Activated naive CD8-positive, alpha-beta T cell treated with anti-CD3 and anti-CD28 coated beads for 36 hours (primary cell): ENCODE data around the gene ACSM6. TPM values are rescaled to one million over a fixed set of nuclear protein-coding genes. Genes with fewer than 3 reads are reported as not detected.

Source experiments
- DNase-seq: peaks from one replicate; pipeline ENCODE4 v3.0.0; 2021
- H3K27ac Mint-ChIP-seq: one replicate; pipeline ENCODE4 v1.8.0; 2022; ENCODE audit warnings: mild to moderate bottlenecking, moderate library complexity, mixed read lengths
- H3K27me3 Mint-ChIP-seq: one replicate; pipeline ENCODE4 v1.8.0; 2022; ENCODE audit warnings: mild to moderate bottlenecking, mixed read lengths
- H3K36me3 Mint-ChIP-seq: one replicate; pipeline ENCODE4 v1.8.0; 2021; ENCODE audit warnings: mild to moderate bottlenecking, mixed read lengths
- H3K4me1 Mint-ChIP-seq: one replicate; pipeline ENCODE4 v1.8.0; 2021; ENCODE audit warnings: mixed read lengths
- H3K4me3 Mint-ChIP-seq: one replicate; pipeline ENCODE4 v1.8.0; 2022; ENCODE audit warnings: mild to moderate bottlenecking, moderate library complexity, mixed read lengths
- H3K9me3 Mint-ChIP-seq: one replicate; pipeline ENCODE4 v1.8.0; 2022; ENCODE audit warnings: mixed read lengths
- total RNA-seq, 2 experiments: library from RNA; stranded (reverse); gene quantifications; one replicate each; pipeline ENCODE4 v1.2.3, GENCODE V29; 2021

Gene ACSM6, protein sequence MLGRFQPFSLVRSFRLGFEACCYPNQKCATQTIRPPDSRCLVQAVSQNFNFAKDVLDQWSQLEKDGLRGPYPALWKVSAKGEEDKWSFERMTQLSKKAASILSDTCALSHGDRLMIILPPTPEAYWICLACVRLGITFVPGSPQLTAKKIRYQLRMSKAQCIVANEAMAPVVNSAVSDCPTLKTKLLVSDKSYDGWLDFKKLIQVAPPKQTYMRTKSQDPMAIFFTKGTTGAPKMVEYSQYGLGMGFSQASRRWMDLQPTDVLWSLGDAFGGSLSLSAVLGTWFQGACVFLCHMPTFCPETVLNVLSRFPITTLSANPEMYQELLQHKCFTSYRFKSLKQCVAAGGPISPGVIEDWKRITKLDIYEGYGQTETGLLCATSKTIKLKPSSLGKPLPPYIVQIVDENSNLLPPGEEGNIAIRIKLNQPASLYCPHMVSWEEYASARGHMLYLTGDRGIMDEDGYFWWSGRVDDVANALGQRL
- not detected for total RNA-seq

DNA sequence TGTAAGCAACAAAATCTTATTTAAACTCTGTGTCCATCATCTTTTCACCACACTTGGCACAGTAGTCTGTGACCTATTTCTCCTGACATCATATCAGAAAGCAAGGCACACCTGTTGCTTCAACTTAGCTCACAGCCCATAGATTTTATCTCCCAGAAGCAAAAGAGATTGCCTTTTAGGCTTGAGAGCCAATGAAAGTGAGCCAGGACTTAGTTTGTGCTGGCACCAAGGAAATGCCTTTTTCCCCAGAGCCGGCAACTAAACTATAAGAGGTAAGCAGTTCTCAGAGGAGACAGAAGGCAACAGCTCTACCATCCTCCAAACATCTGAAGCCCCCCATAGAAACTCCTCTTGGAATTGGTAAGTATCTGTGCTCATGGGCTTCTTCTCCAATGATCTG, at the start of gene ACSM6:
Gene ACSM6 (plus strand): TSS at position 295 of the 400 bp plus-strand sequence. CDS start 248 bp downstream, outside the sequence.
- H3K9me3 Mint-ChIP-seq, result no peaks in the 10 kb centered on the region

DNA sequence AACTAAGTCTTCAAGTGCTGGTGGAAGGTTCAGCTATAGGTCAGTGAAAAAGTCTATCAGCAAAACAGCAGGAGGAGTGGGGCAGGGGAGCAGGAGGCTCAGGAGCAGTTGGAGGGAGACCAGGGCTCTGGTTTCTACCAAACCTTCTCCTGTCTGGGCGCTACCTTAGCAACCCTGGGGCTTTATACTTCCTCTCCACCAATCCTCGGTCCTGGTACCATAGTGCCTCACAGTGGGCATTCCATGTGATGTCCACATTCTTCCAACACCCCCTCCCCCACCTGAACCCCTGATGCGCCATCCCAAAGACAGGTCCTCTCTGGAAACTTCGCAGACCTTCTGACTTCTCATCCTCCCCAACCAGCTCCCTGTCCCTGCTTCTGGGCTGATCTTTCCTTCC, 25.3 kb upstream of the ACSM6 start:
- H3K4me3 Mint-ChIP-seq, result no peak overlapping the region
- peaks cover 5% of the 10 kb centered on the region for H3K36me3 Mint-ChIP-seq
- H3K27me3 Mint-ChIP-seq, result no peaks in the 10 kb centered on the region
- peaks cover 5% of the 10 kb centered on the region for H3K9me3 Mint-ChIP-seq
- DNase-seq, result no peak
- H3K27ac Mint-ChIP-seq, result no peak overlapping the region
- H3K4me1 Mint-ChIP-seq, result no peaks in the 10 kb centered on the region

More for the DNA sequence above, at the start of gene ACSM6:
- H3K4me3 Mint-ChIP-seq, result no peak within 1 kb of the TSS
- H3K27ac Mint-ChIP-seq, result no peak within 1 kb of the TSS
- H3K36me3 Mint-ChIP-seq, result no peaks in the 10 kb centered on the region
- no peaks in the 10 kb centered on the region for H3K4me1 Mint-ChIP-seq
- DNase-seq, result no peak
- H3K27me3 Mint-ChIP-seq, result peaks cover 4% of the 10 kb centered on the region

DNA sequence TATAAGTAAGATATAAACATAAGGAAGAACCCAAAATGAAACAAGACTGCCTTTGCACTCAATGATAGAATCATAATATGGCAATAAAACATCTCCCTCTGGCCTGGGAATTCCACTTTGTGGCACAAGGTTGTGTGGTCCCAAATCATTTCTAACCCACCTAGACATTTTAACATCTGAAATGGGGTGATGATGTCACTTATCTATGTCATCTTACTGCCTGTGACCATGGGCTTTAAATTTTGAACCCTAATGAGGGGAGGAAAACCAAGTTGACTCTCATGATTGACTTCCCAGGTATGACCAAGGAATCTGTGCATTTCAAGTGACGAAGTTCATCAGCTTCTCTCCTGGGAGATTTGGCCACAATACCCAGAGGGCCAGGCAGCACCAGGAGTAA, 24.5 kb upstream of the ACSM6 start:
- peaks cover 2% of the 10 kb centered on the region for H3K9me3 Mint-ChIP-seq
- H3K27ac Mint-ChIP-seq, result no peak overlapping the region
- no peaks in the 10 kb centered on the region for H3K4me1 Mint-ChIP-seq
- H3K27me3 Mint-ChIP-seq, result no peaks in the 10 kb centered on the region
- peaks cover 2% of the 10 kb centered on the region for H3K36me3 Mint-ChIP-seq
- DNase-seq, result no peak
- H3K4me3 Mint-ChIP-seq, result no peak overlapping the region

DNA sequence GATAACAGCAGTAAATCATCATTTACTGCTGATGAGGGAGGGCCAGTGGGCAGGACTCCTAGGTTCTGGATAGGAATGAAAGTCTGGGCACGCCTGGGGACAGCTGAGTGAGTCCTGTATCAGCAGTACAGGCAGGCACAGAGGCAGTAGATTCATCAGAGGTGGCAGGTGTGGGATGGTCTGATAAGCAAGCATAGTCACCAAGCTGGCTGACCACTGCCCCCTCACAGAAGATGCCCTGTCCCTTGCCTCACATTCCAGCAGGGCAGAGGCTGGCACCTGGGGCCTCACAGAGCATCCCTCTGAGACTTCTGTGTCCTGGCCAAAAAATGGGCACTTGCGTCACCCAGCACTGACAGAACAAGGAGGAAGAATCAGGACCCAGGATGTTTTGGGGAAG, 23.2 kb upstream of the ACSM6 start:
- no peaks in the 10 kb centered on the region for H3K27me3 Mint-ChIP-seq
- no peaks in the 10 kb centered on the region for H3K4me1 Mint-ChIP-seq
- H3K9me3 Mint-ChIP-seq, result peaks cover 2% of the 10 kb centered on the region
- DNase-seq, result no peak
- H3K27ac Mint-ChIP-seq, result no peak overlapping the region
- no peak overlapping the region for H3K4me3 Mint-ChIP-seq
- H3K36me3 Mint-ChIP-seq, result no peaks in the 10 kb centered on the region

DNA sequence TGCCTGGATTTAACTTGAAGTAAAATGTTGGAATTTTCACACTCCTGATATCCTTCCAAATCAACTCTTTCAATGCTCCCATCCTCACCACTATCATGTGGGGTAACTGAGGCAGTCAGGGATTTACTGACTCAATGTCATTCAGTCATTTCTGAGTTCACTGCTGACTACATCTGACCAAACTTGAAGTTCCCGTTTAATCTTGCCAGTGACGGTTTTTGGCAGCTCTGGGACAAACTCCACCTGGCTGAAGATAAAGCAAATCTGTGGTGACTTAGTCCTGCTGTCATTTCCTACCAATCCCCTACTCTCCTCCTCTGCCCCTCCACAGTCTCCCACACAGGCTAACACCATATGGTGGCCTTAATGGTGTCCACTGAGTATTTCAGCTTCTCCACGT, 22.7 kb upstream of the ACSM6 start:
- H3K27me3 Mint-ChIP-seq, result no peaks in the 10 kb centered on the region
- no peak overlapping the region for H3K27ac Mint-ChIP-seq

DNA sequence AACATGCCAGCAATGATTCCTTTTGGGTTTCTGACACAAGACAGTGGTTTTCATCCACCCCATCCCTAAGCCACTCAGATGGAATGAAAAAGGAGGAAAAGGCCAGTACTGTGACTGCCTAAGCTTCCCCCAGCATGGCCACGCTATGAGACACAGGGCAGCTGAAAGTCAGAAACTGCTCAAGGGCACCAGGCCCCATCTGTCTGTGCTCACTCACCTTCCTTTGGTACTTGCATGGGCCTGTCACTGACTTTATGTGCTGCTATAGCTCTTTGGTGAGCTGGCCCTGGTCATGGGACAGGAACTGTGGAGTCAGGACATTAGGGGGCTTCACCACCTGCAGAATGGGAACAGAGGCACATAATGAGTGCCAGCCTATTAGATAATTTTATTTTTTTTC, 21.2 kb upstream of the ACSM6 start:
- no peaks in the 10 kb centered on the region for H3K4me1 Mint-ChIP-seq
- DNase-seq, result no peak
- H3K27me3 Mint-ChIP-seq, result no peaks in the 10 kb centered on the region
- no peak overlapping the region for H3K27ac Mint-ChIP-seq
- no peak overlapping the region for H3K4me3 Mint-ChIP-seq
- H3K36me3 Mint-ChIP-seq, result no peaks in the 10 kb centered on the region
- peaks cover 3% of the 10 kb centered on the region for H3K9me3 Mint-ChIP-seq

More for the DNA sequence above, 22.7 kb upstream of the ACSM6 start:
- Mint-ChIP-seq H3K4me3 (no peak overlapping the region), H3K4me1 (no peaks in the 10 kb centered on the region), H3K36me3 (no peaks in the 10 kb centered on the region), H3K9me3 (peaks cover 2% of the 10 kb centered on the region)
- no peak for DNase-seq

DNA sequence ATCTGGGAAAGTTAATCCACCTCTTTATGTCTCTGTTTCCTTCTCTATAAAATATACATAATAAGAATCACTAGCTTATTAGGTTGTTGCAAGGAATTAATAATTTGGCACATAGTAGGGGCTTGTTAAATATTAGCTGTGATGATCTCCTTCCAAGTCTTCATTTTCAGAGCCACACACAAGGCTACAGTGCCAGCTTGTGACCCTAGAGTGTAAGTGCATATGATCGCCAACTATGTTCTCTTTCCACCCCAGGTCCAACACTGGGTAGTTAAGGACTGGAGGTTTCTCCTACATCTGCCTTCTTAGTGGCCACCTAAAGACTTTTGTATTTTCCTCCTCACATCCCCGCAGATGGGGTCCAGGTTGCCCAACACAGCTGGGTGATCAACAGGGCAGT, 17.9 kb upstream of the ACSM6 start:
- no peak for DNase-seq
- no peaks in the 10 kb centered on the region for H3K27me3 Mint-ChIP-seq
- no peak overlapping the region for H3K4me3 Mint-ChIP-seq
- no peak overlapping the region for H3K27ac Mint-ChIP-seq
- H3K4me1 Mint-ChIP-seq, result no peaks in the 10 kb centered on the region
- H3K36me3 Mint-ChIP-seq, result no peaks in the 10 kb centered on the region
- H3K9me3 Mint-ChIP-seq, result peaks cover 3% of the 10 kb centered on the region

DNA sequence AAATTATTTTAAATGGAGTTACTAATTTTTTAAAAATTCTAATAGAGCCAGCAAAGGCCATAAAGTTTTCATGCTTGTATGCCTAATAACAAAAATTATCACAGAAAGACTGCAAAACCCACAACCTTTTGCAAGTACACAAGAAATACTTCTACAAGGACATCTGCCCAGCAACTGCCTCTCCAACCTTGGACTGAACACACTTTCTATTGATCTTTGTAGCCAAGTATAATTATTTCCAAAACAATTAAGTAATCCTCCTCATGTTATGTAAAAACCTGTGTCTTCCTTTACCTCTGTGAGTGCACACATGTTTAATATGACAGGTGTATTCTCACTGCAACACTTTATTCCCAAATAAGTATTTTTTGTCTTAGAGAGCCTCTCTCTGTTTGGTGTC, 16.6 kb upstream of the ACSM6 start:
- no peak overlapping the region for H3K27ac Mint-ChIP-seq
- peaks cover 3% of the 10 kb centered on the region for H3K9me3 Mint-ChIP-seq
- DNase-seq, result no peak
- no peaks in the 10 kb centered on the region for H3K4me1 Mint-ChIP-seq
- H3K4me3 Mint-ChIP-seq, result no peak overlapping the region
- H3K36me3 Mint-ChIP-seq, result no peaks in the 10 kb centered on the region
- H3K27me3 Mint-ChIP-seq, result peaks cover 9% of the 10 kb centered on the region

- Mint-ChIP-seq H3K36me3 (no peaks in the 10 kb centered on the region), H3K4me3 (no peak overlapping the region), H3K27me3 (peaks cover 9% of the 10 kb centered on the region)
These were observed 15.8 kb upstream of the ACSM6 start for GRCh38 chr10:95178266-95178665.

DNA sequence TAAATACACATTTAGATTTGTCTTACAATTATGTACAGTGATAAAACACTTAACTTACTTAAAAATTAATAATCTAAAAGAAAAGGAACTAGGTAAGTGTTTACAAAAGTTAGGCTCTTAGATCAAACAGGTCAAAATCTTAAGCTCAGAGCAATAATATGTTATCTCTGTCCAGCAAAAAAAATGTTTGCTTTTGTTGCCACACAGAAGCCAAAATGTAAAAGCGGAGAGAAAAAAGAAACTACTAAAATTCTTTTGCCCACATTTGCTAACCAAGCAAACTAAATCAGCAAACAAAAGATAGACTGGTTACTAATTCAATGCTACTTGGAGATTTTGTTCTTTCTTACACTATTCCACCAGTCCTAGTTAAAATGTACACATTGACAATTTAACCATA, 15.2 kb upstream of the ACSM6 start:
- Mint-ChIP-seq H3K27me3 (peaks cover 10% of the 10 kb centered on the region), H3K9me3 (peaks cover 3% of the 10 kb centered on the region), H3K27ac (no peak overlapping the region), H3K36me3 (no peaks in the 10 kb centered on the region), H3K4me3 (no peak overlapping the region), H3K4me1 (peaks cover 2% of the 10 kb centered on the region)
- DNase-seq, result no peak

More at GRCh38 chr10:95178266-95178665, 15.8 kb upstream of the ACSM6 start:
- Mint-ChIP-seq H3K4me1 (peaks cover 2% of the 10 kb centered on the region), H3K27ac (no peak overlapping the region), H3K9me3 (peaks cover 3% of the 10 kb centered on the region)
- DNase-seq, result no peak

DNA sequence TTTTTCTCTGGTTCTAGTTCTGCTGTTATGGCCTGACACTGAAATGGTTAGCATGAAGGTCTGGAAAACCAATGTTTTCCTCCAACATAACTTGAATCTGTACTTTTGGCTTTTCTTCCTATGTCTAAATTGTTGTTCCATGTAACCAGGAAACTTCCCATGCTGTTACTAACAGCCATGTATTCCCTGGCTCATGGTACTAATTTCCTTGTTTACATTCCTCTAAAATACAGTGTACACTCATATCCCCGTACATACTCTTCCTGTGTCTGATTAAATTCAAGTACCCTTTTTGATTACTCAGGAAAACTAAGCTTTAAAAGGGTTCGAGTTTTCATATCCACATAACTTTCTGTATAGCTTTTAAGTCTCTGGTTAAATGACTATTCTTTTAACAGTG, 12.3 kb upstream of the ACSM6 start:
- no peak overlapping the region for H3K27ac Mint-ChIP-seq
- no peak for DNase-seq
- H3K4me1 Mint-ChIP-seq, result peaks cover 7% of the 10 kb centered on the region
- peaks cover 1% of the 10 kb centered on the region for H3K9me3 Mint-ChIP-seq
- peaks cover 24% of the 10 kb centered on the region for H3K27me3 Mint-ChIP-seq
- no peak overlapping the region for H3K4me3 Mint-ChIP-seq
- peaks cover 1% of the 10 kb centered on the region for H3K36me3 Mint-ChIP-seq

GRCh38 chr10:95183271-95184230, 10.5 kb upstream of the ACSM6 start:
- H3K4me1 Mint-ChIP-seq, result peaks cover 7% of the 10 kb centered on the region
- peak overlapping the region; percentile 75 for H3K27ac Mint-ChIP-seq
- peak; percentile 84 for DNase-seq
- H3K27me3 Mint-ChIP-seq, result peaks cover 24% of the 10 kb centered on the region
- peaks cover 1% of the 10 kb centered on the region for H3K36me3 Mint-ChIP-seq
- peak overlapping the region; percentile 76 for H3K4me3 Mint-ChIP-seq
- H3K9me3 Mint-ChIP-seq, result peaks cover 1% of the 10 kb centered on the region

- Mint-ChIP-seq H3K36me3 (peaks cover 1% of the 10 kb centered on the region), H3K27me3 (peaks cover 18% of the 10 kb centered on the region), H3K9me3 (peaks cover 1% of the 10 kb centered on the region), H3K27ac (no peak overlapping the region), H3K4me3 (no peak overlapping the region), H3K4me1 (peaks cover 7% of the 10 kb centered on the region)
- no peak for DNase-seq
These were observed 6.4 kb upstream of the ACSM6 start for GRCh38 chr10:95187617-95188016.

DNA sequence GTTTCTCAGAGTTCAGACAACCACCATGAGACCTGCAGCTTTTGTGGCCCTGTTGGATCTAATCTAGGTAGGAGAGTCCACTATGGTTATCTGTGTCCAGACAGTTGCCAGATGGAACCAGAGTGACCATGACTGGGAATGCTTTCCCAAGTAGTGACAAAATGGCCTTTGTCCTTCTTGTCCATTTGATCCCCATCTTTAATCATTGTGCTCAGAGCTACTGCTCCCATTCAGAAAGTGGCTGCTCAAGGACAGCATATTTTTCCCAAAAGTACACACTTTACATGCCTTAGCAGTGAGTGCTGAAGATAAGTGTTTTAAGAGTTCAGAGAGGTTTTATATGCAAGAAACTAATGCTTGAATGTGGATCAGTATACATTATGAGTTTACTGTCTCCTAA, 5.4 kb upstream of the ACSM6 start:
- Mint-ChIP-seq H3K9me3 (peaks cover 1% of the 10 kb centered on the region), H3K4me3 (no peak overlapping the region), H3K36me3 (peaks cover 1% of the 10 kb centered on the region), H3K27ac (no peak overlapping the region), H3K4me1 (peaks cover 5% of the 10 kb centered on the region), H3K27me3 (peaks cover 18% of the 10 kb centered on the region)
- no peak for DNase-seq

- H3K36me3 Mint-ChIP-seq, result peaks cover 2% of the 10 kb centered on the region
- H3K27me3 Mint-ChIP-seq, result no peaks in the 10 kb centered on the region
- no peak overlapping the region for H3K4me3 Mint-ChIP-seq
- no peak overlapping the region for H3K27ac Mint-ChIP-seq
- no peaks in the 10 kb centered on the region for H3K4me1 Mint-ChIP-seq
- no peak for DNase-seq
- H3K9me3 Mint-ChIP-seq, result no peaks in the 10 kb centered on the region
These were observed 2.0 kb downstream of the ACSM6 start for GRCh38 chr10:95196046-95196445.
